HG02623 (cell line): ENCODE results near the gene SNAP47.
"Not testable (repeated sequence)": the region's sequence is repeated elsewhere in the genome, so short reads cannot be mapped to it uniquely, and the experiment has no call there.

Source experiments
- ATAC-seq: cut with Tn5 transposase; IDR thresholded peaks from one replicate; pipeline ENCODE4 v1.9.1; 2021; ENCODE audit warnings: moderate library complexity; ENCODE audit not compliant: unreplicated experiment

Gene SNAP47

DNA sequence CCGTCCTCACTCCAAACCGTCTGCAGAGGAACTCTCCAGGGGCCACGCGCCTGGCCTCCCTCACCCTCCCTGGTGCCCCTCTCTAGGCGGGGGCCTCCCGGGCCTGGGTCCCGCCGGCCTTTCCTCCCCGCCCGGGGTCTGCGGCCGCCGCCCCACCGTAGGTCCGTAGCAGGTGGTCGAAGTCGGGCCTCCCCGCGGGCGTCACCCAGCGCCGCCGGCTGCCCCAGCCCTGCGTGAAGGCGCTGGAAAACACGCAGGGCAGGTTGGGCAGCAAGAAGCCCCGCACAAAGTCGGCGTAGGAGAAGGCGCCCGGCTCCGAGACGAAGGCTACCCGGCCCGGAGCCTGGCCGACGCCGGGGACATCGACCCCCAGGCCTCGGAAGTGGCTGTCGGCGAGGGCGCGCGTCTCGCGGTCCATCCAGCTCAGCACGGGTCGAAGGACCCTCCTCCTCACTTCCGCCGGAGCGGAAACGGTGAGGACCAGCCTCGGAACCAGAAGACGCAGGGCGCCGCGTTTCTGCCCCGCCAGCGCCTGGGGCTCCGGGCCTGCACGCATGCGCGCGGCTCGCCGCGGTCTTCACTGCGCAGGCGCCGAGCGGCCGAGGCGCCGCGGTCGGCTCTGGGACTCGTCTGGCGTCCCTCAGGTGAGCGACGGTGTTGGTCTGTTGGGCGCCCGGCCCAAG is at the start of gene SNAP47, which contains the start of gene JMJD4:
SNAP47 (plus strand) TSS at position 580 of the 683 bp plus-strand sequence. CDS start 12,302 bp downstream, outside the sequence.
JMJD4 (minus strand) TSS at position 447 of the 683 bp plus-strand sequence; CDS start at position 418, 29 bp downstream.
- ATAC-seq = peak; percentile 95

DNA sequence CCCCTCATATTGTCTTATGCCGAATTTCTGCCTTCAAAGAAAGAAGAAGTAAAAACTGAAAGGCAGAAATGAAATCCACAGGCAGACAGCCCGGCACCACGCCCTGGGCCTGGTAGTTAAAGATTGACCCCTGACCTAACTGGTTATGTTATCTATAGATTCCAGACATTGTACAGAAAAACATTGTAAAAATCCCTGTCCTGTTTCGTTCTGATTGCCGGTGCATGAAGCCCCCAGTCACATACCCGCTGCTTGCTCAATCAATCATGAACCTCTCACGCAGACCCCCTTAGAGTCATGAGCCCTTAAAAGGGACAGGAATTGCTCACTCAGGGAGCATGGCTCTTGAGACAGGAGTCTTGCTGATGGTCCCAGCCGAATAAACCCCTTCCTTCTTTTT is 49.4 kb upstream of the SNAP47 start:
- ATAC-seq = no peak

GRCh38 chr1:227697321-227697864 is 37.8 kb upstream of the SNAP47 start:
- ATAC-seq = no peak

DNA sequence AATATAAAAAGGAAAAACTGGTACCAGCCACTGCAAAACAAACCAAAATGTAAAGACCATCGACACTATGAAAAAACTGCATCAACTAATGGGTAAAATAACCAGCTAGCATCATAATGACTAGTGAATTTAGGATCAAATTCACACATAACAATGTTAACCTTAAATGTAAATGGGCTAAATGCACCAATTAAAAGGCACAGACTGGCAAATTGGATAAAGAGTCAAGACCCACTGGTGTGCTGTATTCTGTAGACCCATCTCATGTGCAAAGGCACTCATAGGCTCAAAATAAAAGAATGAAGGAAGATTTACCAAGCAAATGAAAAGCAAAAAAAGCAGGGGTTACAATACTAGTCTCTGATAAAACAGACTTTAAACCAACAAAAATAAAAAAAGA is 33.6 kb upstream of the SNAP47 start:
- ATAC-seq = not testable (repeated sequence)

DNA sequence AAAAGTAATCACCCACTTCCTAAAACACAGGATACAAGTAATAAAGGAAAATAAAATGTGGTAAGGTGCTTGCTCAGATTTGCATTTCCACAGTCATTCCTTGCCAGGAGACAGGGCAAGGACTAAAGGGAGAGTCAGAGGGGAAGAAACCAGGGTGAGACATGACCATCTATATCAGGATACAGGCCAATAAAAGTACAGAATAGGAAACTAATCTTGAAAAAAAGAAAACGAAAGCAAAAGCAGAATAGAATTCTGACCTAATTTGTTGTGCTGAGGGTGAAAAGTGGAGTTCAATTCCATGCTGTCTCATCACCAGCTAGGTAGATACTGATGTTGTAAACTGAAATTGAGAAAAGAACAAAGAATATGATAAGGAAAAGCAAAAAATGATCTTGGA is 27.4 kb upstream of the SNAP47 start:
- ATAC-seq = no peak

- no peak for ATAC-seq
Observed at GRCh38 chr1:227709451-227709850, 25.8 kb upstream of the SNAP47 start.

DNA sequence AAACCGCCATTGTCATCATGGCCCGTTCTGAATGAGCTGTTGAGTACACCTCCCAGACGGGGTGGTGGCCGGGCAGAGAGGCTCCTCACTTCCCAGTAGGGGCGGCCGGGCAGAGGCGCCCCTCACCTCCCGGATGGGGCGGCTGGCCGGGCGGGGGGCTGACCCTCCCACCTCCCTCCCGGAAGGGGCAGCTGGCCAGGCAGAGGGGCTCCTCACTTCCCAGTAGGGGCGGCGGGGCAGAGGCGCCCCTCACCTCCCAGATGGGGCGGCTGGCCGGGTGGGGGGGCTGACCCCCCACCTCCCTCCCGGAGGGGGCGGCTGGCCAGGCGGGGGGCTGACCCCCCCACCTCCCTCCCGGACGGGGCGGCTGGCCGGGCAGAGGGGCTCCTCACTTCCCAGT is 24.8 kb upstream of the SNAP47 start:
- ATAC-seq = not testable (repeated sequence)

DNA sequence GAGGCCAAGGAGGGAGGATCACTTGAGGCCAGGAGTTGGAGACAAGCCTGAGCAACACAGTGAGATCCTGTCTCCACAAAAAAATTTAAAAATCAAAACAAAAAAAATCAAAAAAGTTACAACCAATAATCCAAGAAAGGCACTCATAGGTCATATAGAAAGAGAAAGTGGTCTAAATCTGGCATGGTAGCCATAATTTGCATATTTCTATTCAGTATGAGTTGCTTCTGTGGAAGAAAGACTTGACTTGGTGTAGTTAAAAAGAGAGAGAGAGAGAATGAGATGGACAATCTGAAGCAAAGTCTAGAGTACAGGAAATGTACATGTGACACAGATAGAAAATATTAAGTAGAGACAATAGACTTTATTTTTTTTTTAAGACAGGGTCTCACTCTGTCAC is 22.6 kb upstream of the SNAP47 start:
- no peak for ATAC-seq

- no peak for ATAC-seq
Observed at GRCh38 chr1:227718932-227719331, 16.3 kb upstream of the SNAP47 start.

DNA sequence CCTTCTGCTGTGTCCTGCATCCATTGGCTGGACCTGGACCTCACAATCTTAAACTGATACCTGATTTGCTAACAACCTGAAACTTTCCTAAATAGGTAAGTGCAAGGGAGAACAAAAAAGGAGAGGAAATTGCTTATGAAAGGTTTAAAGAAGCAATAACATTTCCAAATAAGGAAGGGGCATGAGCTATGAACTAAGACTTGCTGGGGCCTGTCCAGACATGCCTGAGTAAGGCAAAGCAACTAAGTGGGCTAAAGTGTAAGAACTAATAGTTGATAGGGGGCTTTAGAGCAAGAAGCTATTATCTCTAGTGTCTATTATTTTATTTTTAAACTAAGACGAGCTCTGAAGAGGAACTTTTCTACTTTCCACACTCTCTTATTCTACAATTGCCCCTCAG is 11.8 kb upstream of the SNAP47 start:
- ATAC-seq = no peak

- ATAC-seq = no peak
Observed at GRCh38 chr1:227725046-227725445, 10.2 kb upstream of the SNAP47 start.

- no peak for ATAC-seq
Observed at GRCh38 chr1:227726318-227726717, 8.9 kb upstream of the SNAP47 start.

- no peak for ATAC-seq
Observed at GRCh38 chr1:227726924-227727599, 8.2 kb upstream of the SNAP47 start.

- peak; percentile 42 for ATAC-seq
Observed at GRCh38 chr1:227728059-227728891, 7.0 kb upstream of the SNAP47 start.

DNA sequence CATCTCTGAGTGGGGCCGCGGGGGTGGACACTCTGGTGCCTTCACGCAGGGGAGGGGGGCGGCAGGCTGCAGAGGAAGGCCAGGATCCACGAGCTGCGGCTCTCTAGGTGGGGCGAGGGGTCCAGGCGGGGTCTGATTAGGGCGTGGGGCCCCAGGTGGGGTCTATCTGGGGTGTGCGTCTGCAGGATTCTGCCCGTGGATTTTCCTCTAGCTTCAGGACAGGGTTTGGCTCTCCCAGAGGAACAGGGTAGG is 6.4 kb upstream of the SNAP47 start:
- no peak for ATAC-seq

DNA sequence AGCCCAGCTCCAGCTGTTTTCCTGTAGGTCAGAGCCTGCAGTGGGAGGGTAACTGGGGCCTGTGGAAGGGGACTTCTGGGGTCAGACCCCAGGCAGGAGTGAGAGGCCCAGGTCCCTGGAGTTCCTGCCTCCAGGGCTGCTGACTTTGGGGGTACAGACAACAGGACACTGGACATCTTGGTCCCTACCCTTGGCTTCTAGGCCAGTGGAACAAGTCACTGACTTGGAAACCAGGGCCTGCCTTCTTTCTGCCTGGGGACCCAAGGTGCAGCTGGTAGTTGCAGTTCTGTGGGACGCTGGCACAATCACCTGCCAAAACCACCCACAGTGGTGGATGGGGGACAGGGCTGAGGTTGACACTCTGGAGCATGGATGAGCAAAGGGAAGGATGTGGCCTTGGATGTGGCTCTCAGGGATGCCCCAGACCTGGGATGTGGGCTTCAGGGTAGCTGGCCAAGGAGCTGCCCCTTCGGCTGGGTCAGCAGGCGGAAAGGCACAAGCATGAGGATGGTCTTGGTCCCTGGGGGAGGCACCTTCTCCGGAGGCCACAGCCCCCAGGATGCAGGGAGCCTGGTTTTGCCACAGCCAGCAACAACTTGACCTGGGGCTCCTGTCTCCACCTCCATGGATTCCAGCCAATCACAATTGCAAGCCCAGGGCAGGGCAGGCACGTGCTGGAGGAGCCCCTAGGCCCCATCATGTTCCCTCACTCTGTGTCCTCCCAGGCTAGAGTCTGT is 5.9 kb upstream of the SNAP47 start:
- ATAC-seq = no peak

GRCh38 chr1:227729881-227730629 is 5.2 kb upstream of the SNAP47 start:
- no peak for ATAC-seq

GRCh38 chr1:227730630-227731151 is 4.5 kb upstream of the SNAP47 start:
- ATAC-seq = no peak

GRCh38 chr1:227731241-227731677 is 4.0 kb upstream of the SNAP47 start:
- no peak for ATAC-seq
